ENCODE results near the gene LTC4S.

Gene LTC4S

GRCh38 chr5:179798771-179799643 is 5.2 kb downstream of the LTC4S start:
- no peak overlapping the region for H3K4me3 ChIP-seq (ENCODE audit: low read length)
- no peak for TF ChIP-seq CTCF (IDR thresholded peaks at IDR 0.05; ENCODE audit: low read length)
- no peak for TF ChIP-seq EZH2 (optimal IDR thresholded peaks at IDR 0.05; ENCODE audit: low read depth, low read length)
- TF ChIP-seq EZH2phosphoT487 (IDR thresholded peaks at IDR 0.05; ENCODE audit: low read length), result no peak
- H3K4me1 ChIP-seq (ENCODE audit: low read length), result peaks cover 14% of the 10 kb centered on the region; the same call in 1 of the 2 replicates
- H3K27ac ChIP-seq (ENCODE audit: low read length), result no peak overlapping the region
- no peak for DNase-seq
- H3K4me2 ChIP-seq (ENCODE audit: low read depth, low read length), result no peak overlapping the region
- peaks cover 29% of the 10 kb centered on the region for H3F3A ChIP-seq (ENCODE audit: insufficient read depth, low read length)
- no peaks in the 10 kb centered on the region for H4K20me1 ChIP-seq (ENCODE audit: insufficient read depth, low read length)
- no peak overlapping the region for H3K9ac ChIP-seq (ENCODE audit: low read length)
- H3K79me2 ChIP-seq (ENCODE audit: low read length), result peaks cover 42% of the 10 kb centered on the region
- H3K27me3 ChIP-seq (replicated peaks; ENCODE audit: insufficient read depth, low read length), result no peaks in the 10 kb centered on the region
- peaks cover 6% of the 10 kb centered on the region; the same call in 1 of the 2 replicates for H3K36me3 ChIP-seq (replicated peaks; ENCODE audit: insufficient read depth, low read length)
- no peaks in the 10 kb centered on the region for H3K9me3 ChIP-seq (replicated peaks; ENCODE audit: insufficient read depth, low read length)
- H3K9me2 ChIP-seq (replicated peaks; ENCODE audit: insufficient read depth, low read length), result no peaks in the 10 kb centered on the region
- H2AFZ ChIP-seq (ENCODE audit: low read length), result no peak overlapping the region

GRCh38 chr5:179799644-179799973 is 5.8 kb downstream of the LTC4S start:
- Histone ChIP-seq H3K9me3 (replicated peaks; ENCODE audit: insufficient read depth, low read length) (no peaks in the 10 kb centered on the region), H3F3A (ENCODE audit: insufficient read depth, low read length) (peaks cover 29% of the 10 kb centered on the region), H4K20me1 (ENCODE audit: insufficient read depth, low read length) (no peaks in the 10 kb centered on the region), H3K9me2 (replicated peaks; ENCODE audit: insufficient read depth, low read length) (no peaks in the 10 kb centered on the region), H3K4me2 (ENCODE audit: low read depth, low read length) (no peak overlapping the region), H2AFZ (ENCODE audit: low read length) (no peak overlapping the region), H3K4me3 (ENCODE audit: low read length) (no peak overlapping the region), H3K27ac (ENCODE audit: low read length) (no peak overlapping the region), H3K4me1 (ENCODE audit: low read length) (peaks cover 16% of the 10 kb centered on the region), H3K27me3 (replicated peaks; ENCODE audit: insufficient read depth, low read length) (no peaks in the 10 kb centered on the region), H3K9ac (ENCODE audit: low read length) (no peak overlapping the region), H3K36me3 (replicated peaks; ENCODE audit: insufficient read depth, low read length) (peaks cover 6% of the 10 kb centered on the region; the same call in 1 of the 2 replicates), H3K79me2 (ENCODE audit: low read length) (peaks cover 43% of the 10 kb centered on the region)
- DNase-seq, result no peak
- TF ChIP-seq EZH2phosphoT487 (IDR thresholded peaks at IDR 0.05; ENCODE audit: low read length) (no peak), EZH2 (optimal IDR thresholded peaks at IDR 0.05; ENCODE audit: low read depth, low read length) (no peak), CTCF (IDR thresholded peaks at IDR 0.05; ENCODE audit: low read length) (no peak)

DNA sequence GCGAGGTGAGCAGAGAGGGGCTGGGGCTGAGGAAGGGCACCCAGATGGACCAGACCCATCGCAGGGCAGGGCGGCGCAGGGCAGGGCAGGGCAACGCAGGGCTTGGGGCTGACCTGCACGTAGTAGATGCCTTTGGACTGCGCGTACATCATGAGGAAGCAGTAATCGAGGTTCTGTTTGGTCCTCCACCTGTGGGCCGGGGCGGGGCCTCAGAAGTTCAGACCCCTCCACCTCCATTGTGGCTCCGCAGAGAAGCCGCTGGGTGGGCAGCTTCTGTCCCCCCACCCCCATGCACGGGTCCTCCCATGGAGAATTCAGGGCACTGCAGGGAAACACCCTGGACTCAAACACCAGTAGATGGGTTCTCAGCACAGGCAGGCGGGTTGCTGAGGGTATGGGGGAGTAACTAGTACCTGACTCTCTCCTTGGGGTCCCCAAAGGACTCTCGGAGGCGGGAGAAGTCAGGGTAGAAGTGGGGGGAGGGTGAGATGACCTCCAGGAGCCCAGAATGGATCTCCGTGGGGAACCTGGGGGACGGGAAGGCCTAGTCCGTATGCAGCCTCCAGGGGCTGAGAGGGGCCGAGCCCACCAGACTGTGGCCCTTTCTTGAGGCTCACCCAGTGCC is 6.4 kb downstream of the LTC4S start:
- H3K27ac ChIP-seq (ENCODE audit: low read length), result no peak overlapping the region
- H3K27me3 ChIP-seq (replicated peaks; ENCODE audit: insufficient read depth, low read length), result no peaks in the 10 kb centered on the region
- no peak overlapping the region for H2AFZ ChIP-seq (ENCODE audit: low read length)
- peaks cover 23% of the 10 kb centered on the region for H3F3A ChIP-seq (ENCODE audit: insufficient read depth, low read length)
- H3K4me3 ChIP-seq (ENCODE audit: low read length), result no peak overlapping the region
- H4K20me1 ChIP-seq (ENCODE audit: insufficient read depth, low read length), result no peaks in the 10 kb centered on the region
- H3K4me2 ChIP-seq (ENCODE audit: low read depth, low read length), result no peak overlapping the region
- peaks cover 43% of the 10 kb centered on the region for H3K79me2 ChIP-seq (ENCODE audit: low read length)
- no peak for TF ChIP-seq EZH2 (optimal IDR thresholded peaks at IDR 0.05; ENCODE audit: low read depth, low read length)
- no peaks in the 10 kb centered on the region for H3K9me3 ChIP-seq (replicated peaks; ENCODE audit: insufficient read depth, low read length)
- no peaks in the 10 kb centered on the region for H3K9me2 ChIP-seq (replicated peaks; ENCODE audit: insufficient read depth, low read length)
- peaks cover 16% of the 10 kb centered on the region for H3K4me1 ChIP-seq (ENCODE audit: low read length)
- peaks cover 6% of the 10 kb centered on the region; the same call in 1 of the 2 replicates for H3K36me3 ChIP-seq (replicated peaks; ENCODE audit: insufficient read depth, low read length)
- no peak overlapping the region for H3K9ac ChIP-seq (ENCODE audit: low read length)
- DNase-seq, result no peak

All from MM.1S (cell line).